GM19467 (cell line): ENCODE measurements around the gene TBX21.
"Not testable (repeated sequence)": the region's sequence is repeated elsewhere in the genome, so short reads cannot be mapped to it uniquely, and the experiment has no call there.

Source experiments
- ATAC-seq: cut with Tn5 transposase; IDR thresholded peaks from one replicate; pipeline ENCODE4 v1.9.1; 2021; ENCODE audit warnings: mild to moderate bottlenecking, moderate library complexity; ENCODE audit not compliant: unreplicated experiment

Gene TBX21

DNA sequence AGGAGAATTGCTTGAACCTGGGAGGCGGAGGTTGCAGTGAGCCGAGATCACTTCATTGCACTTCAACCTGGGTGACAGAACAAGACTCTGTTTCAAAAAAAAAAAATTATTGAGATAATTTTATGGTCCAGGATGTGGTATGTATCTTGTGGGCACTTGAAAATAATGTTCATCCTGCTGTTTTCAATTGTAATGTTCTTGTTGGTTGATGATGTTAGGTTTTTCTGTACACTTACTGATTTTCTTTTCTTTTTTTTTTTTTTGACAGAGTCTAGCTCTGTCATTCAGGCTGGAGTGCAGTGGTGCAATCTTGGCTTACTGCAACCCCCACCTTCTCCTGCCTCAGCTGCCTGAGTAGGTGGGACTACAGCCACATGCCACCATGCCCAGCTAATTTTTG is 29.7 kb downstream of the TBX21 start:
- ATAC-seq: no peak

DNA sequence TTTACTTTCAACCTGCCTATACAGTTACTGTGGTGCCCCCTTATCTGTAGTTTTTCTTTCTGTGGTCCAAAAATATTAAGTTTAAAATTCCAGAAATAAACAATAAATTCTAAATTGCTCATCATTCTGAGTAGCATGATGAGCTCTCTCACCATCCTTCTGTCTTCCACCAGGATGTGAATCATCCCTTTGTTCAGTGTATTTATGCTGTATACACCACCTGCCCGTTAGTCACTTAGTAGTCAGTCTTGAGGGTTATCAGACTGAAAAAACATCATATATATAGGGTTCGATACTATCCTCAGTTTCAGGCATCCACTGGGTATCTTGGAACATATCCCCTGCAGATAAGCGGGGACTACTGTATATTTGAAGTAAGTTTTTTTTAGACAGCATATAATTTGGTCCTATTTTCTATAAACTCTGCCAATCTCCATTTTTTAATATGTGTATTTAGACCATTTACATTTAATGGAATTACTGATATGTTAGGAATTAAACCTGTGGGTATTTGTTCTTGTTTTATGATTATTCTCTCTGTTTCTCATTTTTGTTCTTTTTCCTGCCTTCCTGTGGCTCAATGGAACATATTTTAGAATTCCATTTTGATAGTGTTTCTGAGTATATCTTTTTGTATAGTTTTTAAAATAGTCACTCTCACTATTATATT is 31.0 kb downstream of the TBX21 start:
- ATAC-seq: no peak

GRCh38 chr17:47773649-47774048 is 40.6 kb downstream of the TBX21 start:
- ATAC-seq: not testable (repeated sequence)

DNA sequence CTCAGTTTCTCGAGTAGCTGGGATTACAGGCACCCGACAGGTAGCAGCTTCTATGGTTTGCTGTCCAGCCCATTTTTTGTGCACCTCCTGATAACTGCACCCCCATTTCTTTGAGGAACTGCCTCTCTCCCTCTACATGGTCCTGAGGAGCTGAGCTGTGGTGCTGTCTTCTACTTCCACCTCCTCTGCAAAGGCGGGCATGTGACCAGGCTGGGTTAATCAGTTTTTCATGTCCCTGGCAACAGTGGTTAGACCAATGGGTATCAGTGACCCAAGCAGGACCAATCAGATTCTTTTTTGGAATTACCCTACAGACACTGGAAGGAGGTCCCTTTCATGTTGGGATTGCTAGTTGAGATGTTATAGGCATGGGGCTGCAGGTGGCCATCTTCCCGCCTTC is 41.3 kb downstream of the TBX21 start:
- no peak for ATAC-seq

GRCh38 chr17:47774987-47775580 is 42.0 kb downstream of the TBX21 start:
- ATAC-seq: no peak

DNA sequence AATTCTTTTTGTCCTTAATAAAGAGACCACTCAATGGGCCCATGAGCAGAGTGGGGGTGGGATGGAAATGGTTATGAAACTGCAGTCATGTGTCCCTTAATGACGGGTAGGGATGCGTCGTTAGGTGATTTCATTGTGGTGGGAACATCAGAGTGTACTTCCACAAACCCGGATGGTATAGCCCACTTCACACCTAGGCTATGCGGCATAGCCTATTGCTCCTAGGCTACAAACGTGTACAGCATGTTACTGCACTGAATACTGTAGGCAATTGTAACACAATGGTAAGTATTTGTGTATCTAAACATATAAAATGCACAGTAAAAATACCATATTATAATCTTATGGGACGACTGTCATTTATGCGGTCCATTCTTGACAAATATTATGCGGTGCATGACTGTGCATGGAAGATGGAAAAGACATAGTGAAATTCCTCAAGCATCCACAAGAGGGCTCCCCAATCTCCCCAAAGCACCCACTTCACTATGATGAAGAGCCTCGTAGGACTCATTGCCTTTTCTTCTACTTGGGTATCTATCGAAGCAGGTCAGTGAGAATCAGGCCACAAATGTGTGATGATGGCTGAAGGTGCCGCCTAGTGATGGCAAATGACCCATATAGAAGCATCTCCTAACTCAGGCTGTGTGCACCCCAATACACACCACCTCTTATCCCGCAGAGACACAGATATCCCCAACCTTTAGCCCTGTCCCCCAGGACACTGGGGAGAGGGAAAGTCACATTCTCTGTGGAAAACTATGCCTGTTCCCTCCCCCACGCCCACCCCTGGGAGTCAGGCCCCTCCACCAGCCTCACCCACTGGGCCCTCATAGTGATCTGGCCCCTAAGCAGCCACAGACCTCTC is 43.5 kb downstream of the TBX21 start:
- ATAC-seq: no peak

DNA sequence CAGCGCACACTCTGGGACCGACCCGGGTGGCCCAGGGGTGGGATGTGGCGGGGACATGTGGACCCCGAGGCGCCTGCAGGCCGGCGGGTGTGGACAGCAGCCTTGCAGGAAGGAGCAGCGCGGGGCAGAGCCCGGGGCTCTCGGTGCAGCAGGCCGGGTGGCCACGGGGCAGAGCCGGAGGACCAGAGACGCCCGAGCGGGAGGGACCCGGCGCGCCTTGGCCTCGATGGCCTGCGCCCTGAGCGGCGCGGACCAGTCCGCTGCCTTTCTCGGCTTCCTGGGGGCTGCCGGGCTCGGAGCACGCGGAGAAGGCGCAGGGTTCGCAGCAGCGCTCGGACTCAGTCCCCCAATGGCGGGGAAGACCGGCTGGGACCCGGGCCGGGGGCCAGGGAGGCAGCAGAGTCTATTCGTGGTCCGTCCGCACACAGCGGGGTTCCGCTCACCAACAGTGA is 45.2 kb downstream of the TBX21 start:
- ATAC-seq: no peak

- ATAC-seq: no peak
These were observed 48.4 kb downstream of the TBX21 start for GRCh38 chr17:47781397-47781796.

GRCh38 chr17:47785538-47786123 is 52.6 kb downstream of the TBX21 start:
- no peak for ATAC-seq

- no peak for ATAC-seq
These were observed 56.9 kb downstream of the TBX21 start for GRCh38 chr17:47789611-47790561.

- ATAC-seq: no peak
These were observed 58.0 kb downstream of the TBX21 start for GRCh38 chr17:47791025-47791424.

DNA sequence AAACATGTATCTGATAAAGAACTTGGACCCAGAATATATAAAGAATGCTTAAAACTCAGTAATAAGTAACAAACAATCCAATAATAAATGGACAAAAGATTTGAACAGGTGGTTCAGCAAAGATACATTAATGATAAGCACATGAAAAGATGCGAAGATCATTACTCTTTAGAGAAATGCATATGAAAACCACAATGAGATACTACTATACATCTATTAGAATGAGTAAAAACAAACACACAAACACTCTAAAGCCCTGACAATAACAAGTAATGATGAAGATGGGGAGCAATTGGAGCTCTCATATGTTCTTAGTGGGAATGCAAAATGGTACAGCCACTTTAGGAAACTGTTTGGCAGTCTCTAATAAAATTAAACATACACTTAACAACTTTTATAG is 59.4 kb downstream of the TBX21 start:
- no peak for ATAC-seq

DNA sequence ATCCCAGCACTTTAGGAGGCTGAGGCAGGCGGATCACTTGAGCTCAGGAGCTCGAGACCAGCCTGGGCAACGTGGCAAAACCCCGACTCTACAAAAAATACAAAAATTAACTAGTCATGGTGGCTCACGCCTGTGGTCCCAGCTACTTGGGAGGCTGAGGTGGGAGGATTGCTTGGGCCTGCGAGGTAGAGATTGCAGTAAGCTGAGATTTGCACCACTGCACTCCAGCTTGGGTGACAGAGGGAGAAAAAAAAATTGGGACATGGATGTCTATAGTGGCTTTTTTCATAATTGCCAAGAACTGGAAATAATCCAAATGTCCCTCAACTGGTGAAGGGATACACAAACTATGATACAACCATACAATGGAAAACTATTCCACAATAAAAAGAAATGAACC is 59.9 kb downstream of the TBX21 start:
- no peak for ATAC-seq
